HG02588 (cell line): ENCODE results near the gene HDAC4.

Experiments used
- ATAC-seq: cut with Tn5 transposase; IDR thresholded peaks from one replicate; pipeline ENCODE4 v1.9.1; 2021; ENCODE audit warnings: mild to moderate bottlenecking, moderate library complexity; ENCODE audit not compliant: unreplicated experiment

Gene HDAC4

GRCh38 chr2:239061121-239061666 is 339.6 kb downstream of the HDAC4 start:
- no peak for ATAC-seq

DNA sequence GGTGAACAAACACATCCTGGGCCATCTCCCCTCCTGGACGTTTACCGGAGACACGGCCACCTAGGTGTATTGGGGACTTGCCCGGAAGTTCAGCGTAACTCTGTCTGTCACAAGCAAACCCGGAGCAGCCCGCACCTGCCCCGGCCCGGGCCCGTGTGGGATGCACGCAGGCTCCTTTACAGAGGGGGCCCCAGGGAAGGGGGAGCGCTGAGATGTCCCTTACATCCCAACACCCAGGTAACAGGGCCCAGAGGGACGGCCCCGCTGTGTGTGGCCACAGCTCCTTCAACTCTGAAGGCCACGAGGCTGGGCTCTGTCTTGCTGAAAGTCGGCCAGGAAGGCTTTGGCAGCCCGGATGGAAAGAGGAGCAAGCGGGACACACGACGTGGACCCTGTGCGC is 340.1 kb downstream of the HDAC4 start:
- ATAC-seq: no peak

DNA sequence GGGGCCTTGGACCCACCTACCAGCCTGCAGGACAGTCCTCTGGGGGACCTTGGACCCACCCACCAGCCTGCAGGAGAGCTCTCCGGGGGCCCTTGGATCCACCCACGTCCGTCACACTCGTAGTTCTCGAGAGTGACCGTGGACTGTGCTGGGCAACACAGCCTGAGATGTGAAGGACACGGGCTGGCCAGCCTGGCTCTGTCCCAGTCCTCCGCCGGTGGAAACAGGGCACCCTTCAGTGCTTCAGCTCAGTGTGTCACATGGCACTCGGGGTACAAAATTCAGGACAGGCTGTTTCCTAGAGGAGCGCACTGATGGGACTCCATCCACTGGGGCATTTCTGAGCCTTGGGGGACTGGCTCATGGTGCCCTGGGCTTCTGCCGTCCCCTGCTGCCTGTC is 341.0 kb downstream of the HDAC4 start:
- ATAC-seq: no peak

- no peak for ATAC-seq
These were observed 342.1 kb downstream of the HDAC4 start for GRCh38 chr2:239058766-239059165.

GRCh38 chr2:239057533-239057932 is 343.3 kb downstream of the HDAC4 start:
- ATAC-seq: no peak

GRCh38 chr2:239056611-239057010 is 344.2 kb downstream of the HDAC4 start:
- no peak for ATAC-seq

DNA sequence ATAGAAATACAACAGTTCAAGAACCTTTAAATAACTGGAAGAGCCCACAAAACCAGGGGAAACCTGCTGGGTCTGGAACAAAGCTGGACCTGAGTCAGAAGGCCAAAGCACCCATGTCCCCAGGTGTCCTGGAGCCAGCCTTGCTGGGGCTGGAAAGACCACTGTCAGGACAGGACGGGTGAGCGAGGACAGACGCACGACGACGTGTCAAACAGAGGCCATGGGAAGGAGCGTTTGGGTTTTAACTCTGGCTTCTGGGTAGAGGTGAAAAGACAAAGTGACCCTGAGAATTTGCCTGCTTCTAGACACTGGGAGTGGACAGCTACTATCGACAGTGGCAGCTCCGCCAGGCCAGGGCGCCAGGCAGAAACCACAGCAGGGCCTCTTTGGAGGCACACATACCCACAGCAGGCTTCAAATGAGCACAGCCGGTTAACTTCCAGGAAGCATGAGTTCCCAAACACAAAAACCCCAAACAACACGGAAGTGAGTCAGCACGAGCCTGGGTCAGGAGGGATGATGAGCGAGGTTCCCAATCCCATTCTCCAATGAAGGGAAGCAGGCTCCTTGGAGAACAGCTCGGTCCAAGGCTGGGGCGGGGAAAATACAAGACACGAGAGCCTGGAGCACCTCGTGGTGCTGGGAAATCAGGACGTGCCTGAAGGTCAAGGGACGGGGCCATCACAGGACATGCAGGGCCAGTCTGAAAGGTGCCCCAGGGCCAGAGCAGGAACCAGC is 344.9 kb downstream of the HDAC4 start:
- no peak for ATAC-seq

DNA sequence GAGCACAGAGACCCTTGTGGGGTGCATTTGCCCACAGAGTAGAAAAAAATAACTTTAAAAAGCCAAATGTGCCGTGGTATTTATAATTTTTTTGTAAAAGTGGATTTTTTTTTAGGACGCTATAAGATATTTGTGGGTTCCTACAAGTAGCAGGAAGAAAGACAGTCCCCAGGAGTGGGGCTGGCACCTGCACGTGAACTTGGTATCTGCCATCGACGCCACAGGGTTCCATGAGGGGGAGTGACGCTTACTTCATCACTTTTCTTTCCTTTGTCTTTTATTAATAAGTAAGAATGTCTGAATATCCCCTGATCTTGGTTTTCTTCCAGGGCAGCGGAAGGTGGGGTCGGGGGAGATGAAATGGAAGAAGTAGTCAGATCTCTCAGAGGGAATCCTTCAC is 345.9 kb downstream of the HDAC4 start:
- ATAC-seq: no peak

DNA sequence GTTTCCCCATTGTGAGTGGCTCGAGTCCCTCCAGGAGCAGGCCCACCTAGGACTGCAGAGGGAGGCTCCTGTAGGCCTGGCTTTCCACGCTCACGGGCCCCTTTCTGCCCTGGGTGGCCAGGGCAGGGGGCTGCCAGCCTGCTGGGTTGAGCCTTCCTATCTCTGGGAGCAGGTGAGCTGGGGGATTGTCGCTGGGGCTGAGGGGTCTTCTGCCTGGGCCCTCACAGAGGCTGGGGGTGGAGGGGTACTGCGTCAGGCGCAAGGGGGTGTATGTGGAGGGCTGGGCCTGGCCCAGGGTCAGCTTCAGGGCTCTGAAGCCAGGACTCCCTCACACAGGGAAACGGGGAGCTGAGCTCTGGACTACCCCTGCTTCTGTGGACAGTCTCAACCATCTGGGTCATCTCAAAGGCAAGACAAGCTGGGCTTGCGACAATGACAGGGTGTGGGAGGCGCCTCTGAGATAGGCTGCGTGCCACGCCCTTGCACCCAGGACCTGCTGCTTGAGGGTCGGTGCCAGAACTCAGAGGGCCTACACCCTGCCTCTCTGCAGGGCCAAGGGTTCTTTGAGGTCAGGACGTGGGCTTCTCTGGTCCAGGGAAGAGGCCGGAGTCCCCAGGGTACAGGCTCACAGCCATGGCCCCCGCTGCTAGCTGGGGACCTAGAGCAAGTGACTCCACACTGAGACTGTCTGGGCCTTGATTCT is 346.9 kb downstream of the HDAC4 start:
- ATAC-seq: no peak

GRCh38 chr2:239052798-239053665 is 347.8 kb downstream of the HDAC4 start:
- ATAC-seq: no peak

GRCh38 chr2:239051891-239052445 is 348.9 kb downstream of the HDAC4 start:
- no peak for ATAC-seq

- no peak for ATAC-seq
These were observed 350.6 kb downstream of the HDAC4 start for GRCh38 chr2:239050252-239050649.

DNA sequence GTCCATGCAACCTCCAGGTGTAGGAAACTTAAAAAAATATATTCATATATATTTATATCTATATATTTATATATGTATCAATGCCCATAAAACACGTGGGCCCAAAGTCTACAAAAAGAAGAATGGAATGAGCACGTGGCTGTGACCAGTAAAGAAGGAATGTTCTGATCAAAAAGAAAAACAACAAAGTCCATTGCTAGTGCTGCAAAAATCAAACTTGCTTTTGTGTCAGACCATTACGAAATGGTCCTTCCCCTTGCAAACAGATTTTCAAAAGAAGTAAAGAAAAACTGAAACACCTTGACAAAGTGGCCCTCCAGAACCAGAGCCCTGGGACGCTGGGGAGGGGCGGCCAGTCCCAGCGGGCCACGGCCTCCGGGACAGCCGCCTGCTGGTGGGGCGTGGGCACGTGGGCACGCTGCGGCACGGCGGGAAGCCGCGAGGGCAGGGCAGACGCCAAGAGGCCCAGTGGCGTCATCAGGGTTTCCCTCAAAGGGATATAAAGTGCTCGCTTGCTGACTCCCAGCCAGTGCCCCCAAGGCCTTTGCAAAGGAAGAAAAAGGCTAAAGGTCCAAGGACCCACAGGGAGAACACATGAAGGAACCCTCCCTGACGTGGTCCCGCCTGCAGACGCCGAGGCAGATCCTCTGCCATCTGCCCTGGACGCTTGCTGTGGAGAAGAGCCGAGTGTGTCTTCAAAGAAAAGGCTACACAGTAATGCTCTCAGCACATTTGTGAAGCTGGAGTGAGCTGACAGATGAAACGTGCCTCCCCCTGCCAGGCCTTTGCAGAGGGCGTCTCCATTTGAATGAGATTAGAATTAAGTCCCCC is 351.2 kb downstream of the HDAC4 start:
- ATAC-seq: no peak

GRCh38 chr2:239048736-239049135 is 352.1 kb downstream of the HDAC4 start:
- no peak for ATAC-seq

DNA sequence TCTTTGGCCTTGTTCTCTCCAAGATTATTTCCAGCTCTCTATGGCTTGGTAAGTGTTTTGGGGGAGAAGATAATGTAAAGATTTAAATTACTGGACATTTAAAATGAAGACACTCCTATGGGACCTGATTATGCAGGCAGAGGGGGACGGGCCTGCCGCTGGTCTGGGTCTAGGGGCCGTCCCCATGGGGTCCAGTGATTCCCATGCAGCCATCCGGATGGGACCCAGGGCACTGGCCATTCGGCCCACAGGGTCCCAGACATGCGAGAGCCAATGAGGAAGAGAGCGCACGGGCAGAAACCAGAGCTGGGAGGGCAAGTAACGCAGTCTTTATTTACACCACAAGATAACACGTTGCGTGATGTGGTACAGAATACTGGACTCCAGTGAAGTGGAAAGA is 353.0 kb downstream of the HDAC4 start:
- no peak for ATAC-seq

- no peak for ATAC-seq
These were observed 353.4 kb downstream of the HDAC4 start for GRCh38 chr2:239047420-239047819.

GRCh38 chr2:239046822-239047221 is 354.0 kb downstream of the HDAC4 start:
- ATAC-seq: no peak

GRCh38 chr2:239044336-239044735 is 356.5 kb downstream of the HDAC4 start:
- no peak for ATAC-seq

DNA sequence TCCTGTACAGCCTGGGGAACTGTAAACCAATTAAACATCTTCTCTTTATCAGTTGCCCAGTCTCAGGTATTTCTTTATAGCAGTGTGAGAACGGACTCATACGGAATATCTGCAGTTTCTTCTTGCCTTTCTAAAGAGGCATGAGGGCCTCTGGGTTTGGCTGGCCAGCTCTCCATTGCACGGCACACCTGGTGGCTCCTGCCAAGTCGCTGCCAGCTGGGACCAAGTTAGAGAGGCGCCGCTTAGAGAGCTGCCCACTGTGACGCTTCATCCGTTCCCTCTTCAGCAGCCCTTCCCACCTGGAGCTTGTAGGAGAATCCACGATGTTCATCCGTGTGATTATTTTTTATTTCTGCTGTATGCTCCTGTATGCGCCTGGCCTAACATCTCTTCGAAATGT is 357.5 kb downstream of the HDAC4 start:
- no peak for ATAC-seq
